ENCODE results near the gene EIF4H.

The EIF4H gene

GRCh38 chr7:74228951-74229900 is 55.1 kb downstream of the EIF4H start:
- DNase-seq = no peak

- DNase-seq = no peak
Measured at GRCh38 chr7:74230446-74231231, 56.5 kb downstream of the EIF4H start.

GRCh38 chr7:74231232-74231590 is 57.1 kb downstream of the EIF4H start:
- DNase-seq = no peak

GRCh38 chr7:74233655-74234285 is 59.6 kb downstream of the EIF4H start:
- no peak for DNase-seq

- no peak for DNase-seq
Measured at GRCh38 chr7:74235518-74236268, 61.5 kb downstream of the EIF4H start.

- no peak for DNase-seq
Measured at GRCh38 chr7:74236284-74236683, 62.1 kb downstream of the EIF4H start.

- no peak for DNase-seq
Measured at GRCh38 chr7:74240482-74240881, 66.3 kb downstream of the EIF4H start.

- no peak for DNase-seq
Measured at GRCh38 chr7:74242122-74242443, 67.9 kb downstream of the EIF4H start.

- DNase-seq = no peak
Measured at GRCh38 chr7:74246497-74246896, 72.3 kb downstream of the EIF4H start.
